ENCODE measurements around the gene ITGB1BP2. TPM values are rescaled to one million over a fixed set of nuclear protein-coding genes. Genes with fewer than 3 reads are reported as not detected.
A peak's percentile ranks its signal among the peaks of the same experiment; 100 is the strongest.

Gene ITGB1BP2
- polyA plus RNA-seq, 1 of the 3 experiments (the other 2 are of a cell fraction), result 1.7 TPM

GRCh38 chrX:71291381-71291780 lies 10.2 kb upstream of the ITGB1BP2 start:
- Histone ChIP-seq H3K79me2 (ENCODE audit: insufficient read depth) (peaks cover 84% of the 10 kb centered on the region), H3K4me2 (no peak overlapping the region), H3K9me3 (no peaks in the 10 kb centered on the region), H4K20me1 (ENCODE audit: insufficient read depth) (peaks cover 77% of the 10 kb centered on the region), H3K9me2 (no peaks in the 10 kb centered on the region), H3F3A (replicated peaks; ENCODE audit: insufficient read depth) (peaks cover 61% of the 10 kb centered on the region), H3K27ac (ENCODE audit: low read depth in 2 of 2, low read length in 1 of 2) (peak overlapping the region in 1 of 2 experiments; percentile 73; a peak in 2 of 4 replicates), H3K27me3 (ENCODE audit: insufficient read depth) (no peaks in the 10 kb centered on the region), H3K4me1 (ENCODE audit: control insufficient read depth in 1 of 2, insufficient read depth in 2 of 2, low read depth in 1 of 2, low read length in 1 of 2) (peaks cover 0 to 17% of the 10 kb centered on the region in 2 experiments; a peak in 3 of 4 replicates), H2AFZ (ENCODE audit: low read depth) (no peak overlapping the region), H3K9ac (no peak overlapping the region), H3K4me3 (ENCODE audit: low read depth in 2 of 2, low read length in 1 of 2) (no peak overlapping the region), H3K36me3 (replicated peaks in 1 of 2; ENCODE audit: control insufficient read depth in 1 of 2, insufficient read depth in 2 of 2, low read length in 1 of 2) (peaks cover 33 to 87% of the 10 kb centered on the region in 2 experiments)
- no peak for TF ChIP-seq EZH2phosphoT487 (IDR thresholded peaks at IDR 0.05; ENCODE audit: borderline replicate concordance, low read depth)
- TF ChIP-seq USF2 (IDR thresholded peaks at IDR 0.05; ENCODE audit: borderline replicate concordance, low read depth, low read length), result no peak
- no peak for TF ChIP-seq CHD2 (IDR thresholded peaks at IDR 0.05; ENCODE audit: low read length, partially characterized antibody)
- no peak for TF ChIP-seq FOXJ3 (CRISPR knock-in tag; IDR thresholded peaks at IDR 0.05)
- TF ChIP-seq TEAD4 (IDR thresholded peaks at IDR 0.05; ENCODE audit: borderline replicate concordance, insufficient read depth), result no peak
- TF ChIP-seq RXRA (IDR thresholded peaks at IDR 0.05; ENCODE audit: borderline replicate concordance, low read depth), result no peak
- no peak for TF ChIP-seq YY1 (IDR thresholded peaks at IDR 0.05; ENCODE audit: low read depth)
- TF ChIP-seq NFIC (IDR thresholded peaks at IDR 0.05; ENCODE audit: borderline replicate concordance), result no peak
- TF ChIP-seq RAD21 (IDR thresholded peaks at IDR 0.05; ENCODE audit: low read length), result no peak
- TF ChIP-seq RFX5 (IDR thresholded peaks at IDR 0.05; ENCODE audit: low read length), result no peak
- TF ChIP-seq SMC3 (IDR thresholded peaks at IDR 0.05; ENCODE audit: low read depth, low read length), result no peak
- no peak for TF ChIP-seq TCF12 (IDR thresholded peaks at IDR 0.05)
- no peak for TF ChIP-seq FOSL2 (IDR thresholded peaks at IDR 0.05; ENCODE audit: borderline replicate concordance, low read depth)
- TF ChIP-seq RCOR1 (IDR thresholded peaks at IDR 0.05; ENCODE audit: low read length), result no peak
- TF ChIP-seq, protein P1, sequence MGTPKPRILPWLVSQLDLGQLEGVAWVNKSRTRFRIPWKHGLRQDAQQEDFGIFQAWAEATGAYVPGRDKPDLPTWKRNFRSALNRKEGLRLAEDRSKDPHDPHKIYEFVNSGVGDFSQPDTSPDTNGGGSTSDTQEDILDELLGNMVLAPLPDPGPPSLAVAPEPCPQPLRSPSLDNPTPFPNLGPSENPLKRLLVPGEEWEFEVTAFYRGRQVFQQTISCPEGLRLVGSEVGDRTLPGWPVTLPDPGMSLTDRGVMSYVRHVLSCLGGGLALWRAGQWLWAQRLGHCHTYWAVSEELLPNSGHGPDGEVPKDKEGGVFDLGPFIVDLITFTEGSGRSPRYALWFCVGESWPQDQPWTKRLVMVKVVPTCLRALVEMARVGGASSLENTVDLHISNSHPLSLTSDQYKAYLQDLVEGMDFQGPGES (IDR thresholded peaks at IDR 0.05; ENCODE audit: low read depth, low read length), result no peak
- TF ChIP-seq MXI1 (IDR thresholded peaks at IDR 0.05; ENCODE audit: low read depth, low read length), result no peak
- POLR2A ChIA-PET, result no interaction called here
- no peak for DNase-seq
- WGBS (ENCODE audit: low lambda C conversion rate), result 92% methylated on average over 6 of the region's 6 CpGs
- CTCF ChIA-PET, result interaction anchor here (1.0 kb wide), 1 partner anchor 37 kb away, joined by 3 read pairs; the partner anchor contains the start of gene ZMYM3
